ENCODE measurements around the gene CUX1.
A peak's percentile ranks its signal among the peaks of the same experiment; 100 is the strongest.

Gene CUX1

GRCh38 chr7:102248456-102249395 is 431.3 kb downstream of the CUX1 start:
- H3K36me3 Mint-ChIP-seq (ENCODE audit: low read depth): peaks cover 26% of the 10 kb centered on the region
- no peak for DNase-seq
- no peaks in the 10 kb centered on the region for H3K27me3 Mint-ChIP-seq (ENCODE audit: low read depth, poor library complexity)
- TF ChIP-seq CTCF (IDR thresholded peaks at IDR 0.05): no peak
- H3K9me3 Mint-ChIP-seq: no peaks in the 10 kb centered on the region
- no peak overlapping the region for H3K4me3 Mint-ChIP-seq
- H3K4me1 Mint-ChIP-seq: peaks cover 22% of the 10 kb centered on the region
- H3K27ac Mint-ChIP-seq: no peak overlapping the region

GRCh38 chr7:102251531-102252365 is 434.3 kb downstream of the CUX1 start:
- H3K4me1 Mint-ChIP-seq: peaks cover 33% of the 10 kb centered on the region
- no peak overlapping the region for H3K4me3 Mint-ChIP-seq
- peaks cover 40% of the 10 kb centered on the region for H3K36me3 Mint-ChIP-seq (ENCODE audit: low read depth)
- DNase-seq: no peak
- H3K27me3 Mint-ChIP-seq (ENCODE audit: low read depth, poor library complexity): no peaks in the 10 kb centered on the region
- H3K9me3 Mint-ChIP-seq: no peaks in the 10 kb centered on the region
- no peak overlapping the region for H3K27ac Mint-ChIP-seq
- no peak for TF ChIP-seq CTCF (IDR thresholded peaks at IDR 0.05)

GRCh38 chr7:102252366-102252982 is 435.0 kb downstream of the CUX1 start:
- no peak for DNase-seq
- H3K27me3 Mint-ChIP-seq (ENCODE audit: low read depth, poor library complexity): peaks cover 3% of the 10 kb centered on the region
- peak overlapping the region; percentile 44 for H3K27ac Mint-ChIP-seq
- H3K4me1 Mint-ChIP-seq: peaks cover 37% of the 10 kb centered on the region
- H3K4me3 Mint-ChIP-seq: no peak overlapping the region
- H3K36me3 Mint-ChIP-seq (ENCODE audit: low read depth): peaks cover 41% of the 10 kb centered on the region
- no peak for TF ChIP-seq CTCF (IDR thresholded peaks at IDR 0.05)
- H3K9me3 Mint-ChIP-seq: no peaks in the 10 kb centered on the region

GRCh38 chr7:102253066-102253972 is 435.9 kb downstream of the CUX1 start:
- Mint-ChIP-seq H3K9me3 (no peaks in the 10 kb centered on the region), H3K27ac (no peak overlapping the region), H3K36me3 (ENCODE audit: low read depth) (peaks cover 43% of the 10 kb centered on the region), H3K4me1 (peaks cover 46% of the 10 kb centered on the region), H3K27me3 (ENCODE audit: low read depth, poor library complexity) (peaks cover 7% of the 10 kb centered on the region), H3K4me3 (no peak overlapping the region)
- no peak for TF ChIP-seq CTCF (IDR thresholded peaks at IDR 0.05)
- DNase-seq: no peak

- Mint-ChIP-seq H3K27ac (peak overlapping the region; percentile 24), H3K4me1 (peaks cover 51% of the 10 kb centered on the region)
- no peak for TF ChIP-seq CTCF (IDR thresholded peaks at IDR 0.05)
Observed at GRCh38 chr7:102253973-102254370, 436.5 kb downstream of the CUX1 start.

More at GRCh38 chr7:102253973-102254370, 436.5 kb downstream of the CUX1 start:
- no peaks in the 10 kb centered on the region for H3K9me3 Mint-ChIP-seq
- peaks cover 48% of the 10 kb centered on the region for H3K36me3 Mint-ChIP-seq (ENCODE audit: low read depth)
- H3K27me3 Mint-ChIP-seq (ENCODE audit: low read depth, poor library complexity): peaks cover 7% of the 10 kb centered on the region
- DNase-seq: no peak
- no peak overlapping the region for H3K4me3 Mint-ChIP-seq
